ENCODE results near the gene NBPF1. TPM values are rescaled to one million over a fixed set of nuclear protein-coding genes. Genes with fewer than 3 reads are reported as not detected.

The NBPF1 gene
- total and polyA plus RNA-seq, 9 of the 15 experiments (the other 6 are each of a cell fraction or from before 2014, with no cell fraction given), result 5.2 to 42.6 (median 24.1) TPM

GRCh38 chr1:16630661-16631247 is 17.4 kb upstream of the NBPF1 start (continued):
- no peak for TF ChIP-seq MGA (IDR thresholded peaks at IDR 0.05)
- no peak for TF ChIP-seq ZNF165 (CRISPR knock-in tag; IDR thresholded peaks at IDR 0.05; ENCODE audit: borderline replicate concordance)
- no peak for TF ChIP-seq ZNF436 (CRISPR knock-in tag; IDR thresholded peaks at IDR 0.05)
- no peak for TF ChIP-seq SMARCA5 (IDR thresholded peaks at IDR 0.05)
- TF ChIP-seq HMGXB4 (CRISPR knock-in tag; IDR thresholded peaks at IDR 0.05), result peak; percentile 21; the same call in 1 of the 2 replicates
- TF ChIP-seq ZNF354B (CRISPR knock-in tag; IDR thresholded peaks at IDR 0.05), result no peak
- no peak for TF ChIP-seq GATA2 (CRISPR knock-in tag; IDR thresholded peaks at IDR 0.05)
- peak; percentile 27; the same call in 1 of the 2 replicates for TF ChIP-seq ZKSCAN1 (IDR thresholded peaks at IDR 0.05; ENCODE audit: low read depth, low read length)
- no peak for TF ChIP-seq RNF2 (IDR thresholded peaks at IDR 0.05)
- no peak for TF ChIP-seq ELF4 (CRISPR knock-in tag; IDR thresholded peaks at IDR 0.05)
- TF ChIP-seq ZNF143 (CRISPR knock-in tag; IDR thresholded peaks at IDR 0.05), result 0 out of 2 replicates have a peak, but pooled peaks have one; percentile 5
- TF ChIP-seq GATAD2B (IDR thresholded peaks at IDR 0.05; ENCODE audit: borderline replicate concordance), result no peak
- no peak for TF ChIP-seq CREM (IDR thresholded peaks at IDR 0.05; ENCODE audit: low read depth)
- no peak for TF ChIP-seq NR2F6 (CRISPR knock-in tag; IDR thresholded peaks at IDR 0.05)
- TF ChIP-seq MECOM (CRISPR knock-in tag; IDR thresholded peaks at IDR 0.05), result no peak
- peak; percentile 33; the same call in 1 of the 2 replicates for TF ChIP-seq SIN3B (IDR thresholded peaks at IDR 0.05; ENCODE audit: low read depth)
